Measurements from ENCODE around the gene HMGCLL1. TPM values are rescaled to one million over a fixed set of nuclear protein-coding genes. Genes with fewer than 3 reads are reported as not detected.

Gene HMGCLL1
- 0.29 TPM for total RNA-seq
- long read RNA-seq, result 0 reads

DNA sequence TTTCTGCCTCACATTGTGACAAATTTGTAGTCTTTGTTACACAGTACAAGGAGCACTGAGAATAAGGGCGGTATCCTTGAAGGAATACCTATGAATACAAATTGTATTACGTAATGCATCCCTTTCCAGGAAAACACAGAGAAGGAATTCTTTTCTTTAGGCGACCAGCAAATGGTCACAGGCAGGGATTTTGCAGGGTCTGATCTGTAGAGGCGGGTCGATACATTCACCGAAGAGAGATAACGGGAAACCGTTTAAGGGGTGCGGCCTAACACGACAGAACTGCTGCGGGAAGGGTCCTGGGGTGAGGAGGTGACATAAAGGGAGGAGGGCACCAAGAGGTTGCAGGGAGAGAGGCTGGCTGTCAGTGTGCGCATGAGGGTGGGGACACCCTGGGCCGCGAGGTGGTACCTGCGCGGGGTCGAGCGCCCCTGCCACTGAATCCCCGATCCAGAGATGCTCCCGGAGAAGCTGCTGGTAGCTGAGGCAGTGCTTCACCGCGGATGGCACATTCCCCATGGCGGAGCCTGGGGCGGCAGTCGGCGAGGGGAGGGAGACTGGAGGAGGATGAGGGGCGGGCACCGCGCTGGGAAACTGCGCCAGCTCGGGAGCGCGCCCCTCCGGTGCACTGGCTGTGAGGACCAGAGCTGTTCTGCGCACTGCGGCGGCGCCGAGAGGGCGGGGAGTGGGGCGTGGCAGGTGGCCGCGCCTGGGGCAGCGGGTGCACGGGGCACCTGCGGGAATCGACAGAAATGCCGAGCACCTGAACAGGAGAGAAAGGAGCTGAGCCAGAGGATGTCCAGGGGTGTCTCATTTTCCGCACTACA is at the start of gene HMGCLL1:
Gene HMGCLL1 (minus strand): TSS at position 656 of the 827 bp plus-strand sequence. CDS start 137 bp downstream, at position 519.
- DNase-seq (ENCODE audit: low spot score), result peak; percentile 88

GRCh38 chr6:55621993-55622392 is 43.0 kb upstream of the HMGCLL1 start:
- no peak for DNase-seq (ENCODE audit: low spot score)

DNA sequence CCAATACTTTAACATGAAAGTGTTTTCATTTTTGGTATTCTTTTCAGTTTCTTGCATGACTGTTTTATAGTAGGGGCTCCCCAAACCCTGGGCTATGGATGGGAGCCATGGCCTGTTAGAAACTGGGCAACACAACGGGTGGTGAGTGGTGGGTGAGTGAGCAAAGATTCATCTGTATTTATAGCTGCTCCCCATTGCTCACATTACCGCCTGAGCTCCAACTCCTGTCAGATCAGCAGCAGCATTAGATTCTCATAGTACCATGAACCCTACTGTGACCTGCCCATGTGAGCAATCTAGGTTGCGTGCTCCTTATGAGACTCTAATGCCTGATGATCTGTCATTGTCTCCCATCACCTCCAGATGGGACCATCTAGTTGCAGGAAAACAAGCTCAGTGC is 42.3 kb upstream of the HMGCLL1 start:
- no peak for DNase-seq (ENCODE audit: low spot score)

GRCh38 chr6:55617272-55617671 is 38.3 kb upstream of the HMGCLL1 start:
- no peak for DNase-seq (ENCODE audit: low spot score)

DNA sequence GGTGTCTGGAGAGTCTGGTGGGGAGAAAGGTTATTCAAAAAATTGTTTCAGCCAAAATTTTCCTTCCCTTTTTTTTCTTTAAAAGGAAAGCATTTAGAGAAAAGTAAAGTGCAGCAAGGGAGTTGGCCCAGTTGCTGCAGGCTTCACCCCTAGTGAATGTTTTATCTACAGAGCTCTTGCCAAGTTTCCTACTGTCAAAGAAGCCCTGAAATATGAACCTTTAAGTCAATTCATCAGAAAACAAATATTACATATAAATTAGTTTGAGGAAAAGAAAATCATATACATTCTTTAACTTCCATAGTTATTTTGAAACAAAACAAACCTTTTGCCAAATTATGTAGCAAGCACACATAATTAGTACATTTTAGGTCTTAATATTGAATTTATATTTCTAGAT is 25.0 kb upstream of the HMGCLL1 start:
- DNase-seq (ENCODE audit: low spot score), result no peak

DNA sequence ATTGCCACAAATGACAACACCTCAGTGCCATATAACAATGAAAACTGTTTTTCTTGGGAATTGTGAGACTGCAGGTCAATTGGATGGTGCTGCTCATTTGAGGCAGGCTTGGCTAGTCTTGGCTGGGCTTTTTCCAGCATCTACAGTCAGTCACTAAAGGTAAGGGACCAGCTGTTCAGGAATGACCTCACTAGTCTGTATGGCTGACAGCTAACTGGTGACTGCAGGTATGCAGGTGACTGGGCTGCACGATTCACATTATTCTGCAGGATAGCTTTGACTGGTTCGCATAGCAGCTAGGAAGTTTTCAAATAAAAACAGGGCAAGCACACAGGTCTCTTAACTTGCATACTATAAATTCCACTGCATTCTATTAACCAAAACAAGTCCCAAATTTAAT is 22.1 kb upstream of the HMGCLL1 start:
- no peak for DNase-seq (ENCODE audit: low spot score)

DNA sequence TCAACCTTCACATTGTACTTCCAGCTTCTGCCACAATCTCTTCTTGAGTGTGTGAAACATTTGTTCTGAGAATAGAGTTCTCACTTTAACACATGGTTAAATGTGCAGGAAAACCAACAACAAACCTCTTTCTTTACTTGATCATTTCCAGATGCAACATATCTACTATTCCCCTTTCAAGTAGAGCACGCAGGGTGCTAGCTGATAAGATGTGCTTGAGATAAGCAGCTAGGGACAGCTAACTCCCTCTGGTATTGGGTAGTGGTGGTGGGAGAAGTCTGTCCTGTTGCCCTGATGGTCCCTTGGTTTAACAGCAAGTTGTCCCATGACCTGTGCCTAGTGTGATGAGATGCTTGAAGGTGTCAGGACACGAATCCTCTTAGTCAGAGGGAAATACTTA is 15.4 kb upstream of the HMGCLL1 start:
- no peak for DNase-seq (ENCODE audit: low spot score)

GRCh38 chr6:55584654-55585354 is 5.8 kb upstream of the HMGCLL1 start:
- DNase-seq (ENCODE audit: low spot score), result no peak

DNA sequence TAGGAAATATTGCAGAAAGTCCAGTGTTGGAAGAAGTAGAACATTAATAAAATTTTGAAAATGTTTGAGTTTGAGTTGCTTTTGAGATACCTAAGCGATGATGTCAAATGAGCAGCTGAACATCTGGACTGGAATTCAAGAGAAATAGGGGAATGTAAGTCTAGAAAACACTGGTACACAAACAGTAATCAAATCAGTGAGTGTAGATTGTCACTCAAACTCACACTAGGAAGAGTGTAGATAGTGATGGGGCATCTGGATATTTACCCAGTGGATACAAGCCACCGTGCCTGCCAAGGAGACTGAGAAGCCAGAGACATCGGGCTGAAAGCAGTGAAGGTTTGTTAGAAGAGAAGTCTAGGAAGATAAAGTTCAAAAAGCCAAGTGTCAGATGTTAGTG is 2.2 kb downstream of the HMGCLL1 start:
- no peak for DNase-seq (ENCODE audit: low spot score)

DNA sequence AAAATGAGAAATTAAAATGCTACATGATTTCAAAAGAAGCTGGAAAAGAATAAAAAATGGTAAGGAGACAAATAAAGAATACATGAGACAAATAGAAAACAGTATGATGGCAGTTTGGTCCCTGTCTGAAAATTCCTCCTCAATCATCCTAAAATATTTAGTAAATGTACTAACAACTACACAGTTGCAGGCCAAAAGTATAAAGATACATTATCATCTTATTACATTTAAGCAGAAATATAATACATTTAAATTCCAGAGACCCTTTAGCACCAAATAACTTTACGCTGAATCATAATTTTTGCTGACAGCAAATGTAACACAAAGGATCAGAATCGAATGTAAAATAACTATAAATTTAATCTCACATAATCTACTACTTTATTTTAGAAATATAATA is 4.4 kb downstream of the HMGCLL1 start:
- no peak for DNase-seq (ENCODE audit: low spot score)

DNA sequence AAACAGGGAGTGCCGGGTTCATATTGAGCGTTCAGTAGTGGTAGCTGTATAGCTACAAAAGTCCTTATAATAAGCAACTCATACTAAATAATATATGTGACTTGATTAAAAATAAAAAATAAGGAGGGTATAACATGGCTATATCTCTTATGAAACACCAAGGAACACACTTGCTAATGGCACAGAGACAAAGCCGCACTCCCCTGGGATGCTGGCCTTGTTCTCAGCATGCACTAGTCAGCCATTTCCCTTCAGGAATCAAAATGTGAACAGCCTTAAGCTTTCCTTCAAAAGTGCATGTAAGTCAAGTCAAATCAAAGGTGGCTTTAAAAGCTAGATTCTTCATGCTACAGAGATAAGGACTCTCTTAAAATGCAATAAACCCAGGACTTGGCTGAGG is 9.4 kb downstream of the HMGCLL1 start:
- no peak for DNase-seq (ENCODE audit: low spot score)

GRCh38 chr6:55568808-55569439 is 10.1 kb downstream of the HMGCLL1 start:
- no peak for DNase-seq (ENCODE audit: low spot score)

DNA sequence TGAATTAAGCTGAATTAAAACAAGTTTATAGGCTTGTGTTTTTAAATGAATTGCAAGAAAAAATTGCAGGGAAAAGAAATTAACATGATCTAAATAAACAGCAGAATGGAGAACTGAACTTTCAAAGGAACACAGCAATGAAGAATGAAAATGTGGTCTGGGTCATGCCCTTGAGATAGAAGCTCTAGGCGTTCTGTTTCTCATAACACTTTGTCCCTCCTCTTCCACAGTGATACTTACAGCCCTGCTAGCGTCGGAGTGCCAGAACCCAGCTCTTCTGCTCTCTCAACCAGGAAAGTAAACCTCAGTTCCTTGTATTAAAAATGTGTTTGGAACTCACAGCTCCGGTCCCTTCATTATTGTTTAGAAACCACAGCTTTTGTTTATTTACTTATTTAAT is 11.4 kb downstream of the HMGCLL1 start:
- no peak for DNase-seq (ENCODE audit: low spot score)

DNA sequence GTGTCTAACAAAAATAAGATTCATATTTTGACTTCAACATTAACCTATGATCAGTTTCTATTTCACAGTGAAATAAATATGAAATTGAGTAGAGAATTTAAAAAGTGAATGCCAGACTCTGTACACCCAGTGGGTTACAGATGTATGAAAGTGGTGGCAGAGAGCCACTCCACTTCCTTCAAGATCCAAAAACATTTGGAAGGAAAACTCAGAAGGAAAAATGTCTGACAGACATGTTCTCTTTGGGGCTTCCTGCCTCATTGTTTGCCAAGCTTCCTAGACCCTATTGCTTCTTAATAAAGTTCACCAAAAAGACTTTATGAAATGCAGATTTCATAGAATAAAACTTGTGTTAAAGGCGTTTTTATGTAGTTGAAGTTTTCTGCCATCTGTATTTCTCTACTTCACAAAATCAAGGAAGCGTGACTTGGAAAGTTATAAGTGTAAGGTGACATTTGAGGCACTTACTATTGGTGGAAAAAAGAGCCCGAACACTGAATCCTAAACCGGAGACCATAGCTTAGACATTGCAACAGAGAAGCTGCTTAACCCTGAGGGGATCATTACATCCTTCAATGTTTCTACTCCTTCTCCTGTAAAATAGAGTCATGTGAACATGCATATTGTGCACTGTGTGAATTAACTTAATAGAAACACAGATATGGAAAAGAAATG is 12.8 kb downstream of the HMGCLL1 start:
- no peak for DNase-seq (ENCODE audit: low spot score)

DNA sequence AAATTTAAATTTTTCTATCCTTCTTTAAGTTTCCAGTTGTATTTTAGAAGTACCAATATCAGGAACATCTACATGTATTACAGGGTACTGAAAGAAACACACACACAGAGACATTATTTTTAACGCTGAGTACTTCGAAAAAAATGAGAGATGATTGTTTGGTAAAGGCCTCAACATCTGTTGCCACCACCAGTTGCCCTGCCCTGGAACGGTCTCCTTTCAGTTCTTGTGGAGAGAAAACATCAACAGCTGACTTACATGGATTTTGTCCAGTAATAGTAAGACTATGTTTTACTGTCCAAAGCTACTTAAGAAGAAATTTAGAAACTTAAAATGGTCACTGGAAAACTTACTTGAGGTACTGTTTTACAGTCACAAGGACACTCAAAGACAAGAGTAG is 16.7 kb downstream of the HMGCLL1 start:
- DNase-seq (ENCODE audit: low spot score), result no peak

DNA sequence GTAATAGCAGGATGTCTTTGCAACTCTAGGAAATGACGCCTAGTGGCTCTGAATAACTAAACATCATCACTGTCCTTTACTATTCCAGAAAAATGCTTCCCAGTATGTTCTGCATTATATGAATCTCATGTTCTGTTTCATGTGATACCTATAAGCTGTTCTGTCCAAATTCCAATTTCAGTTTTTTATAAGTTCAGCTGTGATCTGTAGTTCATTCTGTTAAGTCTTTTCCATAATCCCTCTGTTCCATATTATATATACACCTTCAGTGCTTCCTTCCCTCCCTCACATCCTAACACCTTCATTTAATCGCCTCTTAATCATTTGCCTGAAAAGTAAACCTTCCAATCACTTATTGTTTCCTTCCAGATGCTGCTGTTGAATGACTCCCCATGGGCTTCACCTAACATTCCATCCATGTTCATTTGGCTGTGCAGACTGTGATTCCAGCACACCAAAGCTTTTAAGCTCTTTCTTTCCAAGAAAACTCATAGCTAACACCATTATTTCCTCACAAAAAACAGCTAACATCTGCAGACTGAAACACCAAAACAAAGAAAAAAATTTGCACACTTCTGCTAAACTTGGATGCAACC is 18.6 kb downstream of the HMGCLL1 start:
- no peak for DNase-seq (ENCODE audit: low spot score)

- no peak for DNase-seq (ENCODE audit: low spot score)
These were observed 21.8 kb downstream of the HMGCLL1 start for GRCh38 chr6:55557146-55557545.

DNA sequence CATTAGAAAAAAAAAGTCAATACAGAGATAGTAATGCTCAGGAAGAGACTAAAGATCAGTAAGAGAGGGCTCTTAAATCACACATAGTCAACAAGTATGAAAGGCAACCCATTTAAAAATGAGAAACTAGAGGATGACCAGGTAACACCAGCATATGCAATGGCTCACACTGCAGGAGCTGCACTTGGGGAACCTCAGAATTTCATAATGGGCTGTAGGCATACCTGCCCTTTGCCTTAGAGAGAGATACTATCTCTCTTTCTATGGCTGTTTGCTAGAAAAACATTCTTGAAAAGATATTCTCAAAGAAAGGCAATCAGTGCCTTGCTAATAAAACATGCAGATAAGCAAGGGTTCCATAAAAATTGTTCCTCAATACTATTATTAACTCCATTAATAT is 33.2 kb downstream of the HMGCLL1 start:
- DNase-seq (ENCODE audit: low spot score), result no peak

DNA sequence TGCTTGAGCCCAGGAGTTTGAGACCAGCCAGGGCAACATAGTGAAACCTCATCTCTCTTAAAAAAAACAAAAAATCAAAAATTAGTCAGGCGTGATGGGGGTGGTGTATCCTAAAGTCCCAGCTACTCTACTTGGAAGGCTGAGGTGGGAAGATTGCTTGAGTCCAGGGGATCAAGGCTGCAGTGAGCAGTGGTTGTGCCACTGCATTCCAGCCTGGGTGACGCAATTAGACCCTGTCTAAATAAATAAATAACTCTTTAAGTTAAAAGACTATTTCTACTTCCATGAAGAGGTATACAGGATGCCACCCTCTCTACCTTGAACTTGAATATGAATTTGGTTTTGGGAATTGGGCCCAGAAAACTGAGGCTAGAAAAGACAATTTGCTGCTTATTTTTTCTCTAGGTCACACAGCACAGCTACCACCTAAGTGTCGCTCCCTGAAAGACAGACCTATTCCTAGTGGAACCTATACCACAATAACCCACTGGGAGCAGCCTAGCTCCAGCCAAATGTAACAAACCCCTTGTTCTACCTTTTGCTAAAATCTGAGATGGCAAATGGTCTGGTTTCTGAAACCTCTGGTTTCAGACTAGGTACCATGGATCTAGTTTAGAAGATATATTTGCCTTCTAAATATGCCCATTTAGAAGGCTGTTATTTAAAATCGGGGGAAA is 35.2 kb downstream of the HMGCLL1 start:
- DNase-seq (ENCODE audit: low spot score), result no peak

- DNase-seq (ENCODE audit: low spot score), result no peak
These were observed 38.0 kb downstream of the HMGCLL1 start for GRCh38 chr6:55541024-55541423.

Data from mesenteric fat pad (tissue), 1 donor.